Neural crest cell (in vitro differentiated cells): ENCODE measurements around the gene FMNL3. TPM values are rescaled to one million over a fixed set of nuclear protein-coding genes. Genes with fewer than 3 reads are reported as not detected.

Experiments used
- DNase-seq: peaks from one replicate; pipeline ENCODE4 v3.0.0; 2021; ENCODE audit warnings: low read depth, mixed read lengths, low spot score
- H3K27ac Mint-ChIP-seq: one replicate; pipeline ENCODE4 v1.8.0; 2021; ENCODE audit warnings: mild to moderate bottlenecking, mixed read lengths; ENCODE audit not compliant: unreplicated experiment
- H3K27me3 Mint-ChIP-seq: 2 replicates; pipeline ENCODE4 v1.8.0; 2021; ENCODE audit warnings: low read depth, mild to moderate bottlenecking, mixed read lengths
- H3K36me3 Mint-ChIP-seq: 2 replicates; pipeline ENCODE4 v1.8.0; 2021; ENCODE audit warnings: low read depth, mild to moderate bottlenecking, mixed read lengths
- H3K4me1 Mint-ChIP-seq: 2 replicates; pipeline ENCODE4 v1.8.0; 2021; ENCODE audit warnings: mixed read lengths
- H3K4me3 Mint-ChIP-seq: one replicate; pipeline ENCODE4 v1.8.0; 2021; ENCODE audit warnings: mild to moderate bottlenecking, mixed read lengths
- H3K9me3 Mint-ChIP-seq: 2 replicates; pipeline ENCODE4 v1.8.0; 2021; ENCODE audit warnings: mixed read lengths
- total RNA-seq: library from RNA; stranded (reverse); gene quantifications from 2 replicates; pipeline ENCODE4 v1.2.1, GENCODE V29; 2021
- TF ChIP-seq, protein P1 (sequence below): fragments of 200-600 bp; sonication (generic); conservative IDR thresholded peaks from 2 replicates; pipeline ENCODE4 v1.5.0; 2021; ENCODE audit warnings: antibody characterized with exemption, mild to moderate bottlenecking

Gene FMNL3
- total RNA-seq, 1 donor from 2014 or later, result 38.9 TPM

DNA sequence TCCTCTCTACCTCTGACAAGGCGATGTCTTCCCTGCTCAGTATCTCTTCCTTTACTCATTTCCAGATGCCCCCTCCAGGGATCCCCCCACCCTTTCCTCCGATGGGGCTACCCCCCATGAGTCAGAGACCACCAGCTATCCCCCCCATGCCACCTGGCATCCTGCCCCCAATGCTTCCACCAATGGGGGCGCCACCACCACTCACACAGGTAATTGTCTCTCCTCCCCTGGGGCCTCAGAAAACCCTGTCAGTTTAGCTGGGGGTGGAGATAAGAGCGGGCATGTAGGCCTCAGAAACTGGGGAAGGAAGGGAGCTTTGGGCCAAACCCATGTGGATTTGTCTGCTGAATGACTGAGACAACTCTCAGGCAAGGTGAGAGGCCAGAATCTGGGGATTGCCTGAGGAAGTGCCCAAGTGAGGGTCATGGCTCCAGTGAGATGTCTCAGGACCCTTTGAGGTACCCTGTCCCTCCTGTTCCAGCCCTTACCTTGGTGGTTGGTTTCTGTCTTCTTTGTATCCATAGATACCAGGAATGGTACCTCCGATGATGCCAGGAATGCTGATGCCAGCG is 75.8 kb downstream of the FMNL3 start:
- H3K4me1 Mint-ChIP-seq, result peaks cover 11% of the 10 kb centered on the region
- H3K27ac Mint-ChIP-seq, result no peak overlapping the region
- TF ChIP-seq, protein P1, sequence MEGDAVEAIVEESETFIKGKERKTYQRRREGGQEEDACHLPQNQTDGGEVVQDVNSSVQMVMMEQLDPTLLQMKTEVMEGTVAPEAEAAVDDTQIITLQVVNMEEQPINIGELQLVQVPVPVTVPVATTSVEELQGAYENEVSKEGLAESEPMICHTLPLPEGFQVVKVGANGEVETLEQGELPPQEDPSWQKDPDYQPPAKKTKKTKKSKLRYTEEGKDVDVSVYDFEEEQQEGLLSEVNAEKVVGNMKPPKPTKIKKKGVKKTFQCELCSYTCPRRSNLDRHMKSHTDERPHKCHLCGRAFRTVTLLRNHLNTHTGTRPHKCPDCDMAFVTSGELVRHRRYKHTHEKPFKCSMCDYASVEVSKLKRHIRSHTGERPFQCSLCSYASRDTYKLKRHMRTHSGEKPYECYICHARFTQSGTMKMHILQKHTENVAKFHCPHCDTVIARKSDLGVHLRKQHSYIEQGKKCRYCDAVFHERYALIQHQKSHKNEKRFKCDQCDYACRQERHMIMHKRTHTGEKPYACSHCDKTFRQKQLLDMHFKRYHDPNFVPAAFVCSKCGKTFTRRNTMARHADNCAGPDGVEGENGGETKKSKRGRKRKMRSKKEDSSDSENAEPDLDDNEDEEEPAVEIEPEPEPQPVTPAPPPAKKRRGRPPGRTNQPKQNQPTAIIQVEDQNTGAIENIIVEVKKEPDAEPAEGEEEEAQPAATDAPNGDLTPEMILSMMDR, result no peak
- H3K4me3 Mint-ChIP-seq, result no peak overlapping the region
- no peaks in the 10 kb centered on the region for H3K9me3 Mint-ChIP-seq
- H3K36me3 Mint-ChIP-seq, result no peaks in the 10 kb centered on the region
- no peak for DNase-seq
- no peaks in the 10 kb centered on the region for H3K27me3 Mint-ChIP-seq

DNA sequence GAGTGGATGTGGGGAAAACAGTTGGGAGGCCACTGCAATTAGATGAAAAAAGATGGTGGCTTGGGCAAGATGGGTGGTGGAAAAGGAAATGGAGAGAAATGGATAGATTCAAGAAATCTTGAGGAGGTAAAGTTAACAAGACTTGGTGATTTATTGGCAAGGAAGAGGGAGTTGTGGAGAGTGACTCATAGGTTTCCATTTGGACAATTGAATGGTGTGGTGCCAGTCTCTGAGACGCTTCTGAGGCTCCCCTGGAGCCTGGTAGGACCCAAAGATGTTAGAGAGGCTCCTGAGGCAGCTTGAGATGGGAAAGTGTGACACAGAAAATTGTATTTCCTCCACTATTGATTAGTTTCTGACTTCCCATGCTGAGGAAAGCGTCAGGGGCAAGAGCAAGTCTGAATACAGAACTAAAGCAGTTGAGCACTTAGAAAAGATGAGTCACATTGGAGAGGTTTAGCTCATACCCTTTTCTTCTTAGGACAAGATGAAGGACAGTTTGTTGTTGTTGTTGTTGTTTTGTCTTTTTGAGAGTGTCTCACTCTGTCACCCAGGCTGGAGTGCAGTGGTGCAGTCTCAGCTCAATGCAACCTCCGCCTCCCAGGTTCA is 79.3 kb downstream of the FMNL3 start:
- H3K9me3 Mint-ChIP-seq, result no peaks in the 10 kb centered on the region
- H3K27ac Mint-ChIP-seq, result no peak overlapping the region
- TF ChIP-seq, protein P1, result no peak
- no peak overlapping the region for H3K4me3 Mint-ChIP-seq
- H3K4me1 Mint-ChIP-seq, result peaks cover 10% of the 10 kb centered on the region
- no peaks in the 10 kb centered on the region for H3K36me3 Mint-ChIP-seq
- no peak for DNase-seq
- H3K27me3 Mint-ChIP-seq, result peaks cover 3% of the 10 kb centered on the region

DNA sequence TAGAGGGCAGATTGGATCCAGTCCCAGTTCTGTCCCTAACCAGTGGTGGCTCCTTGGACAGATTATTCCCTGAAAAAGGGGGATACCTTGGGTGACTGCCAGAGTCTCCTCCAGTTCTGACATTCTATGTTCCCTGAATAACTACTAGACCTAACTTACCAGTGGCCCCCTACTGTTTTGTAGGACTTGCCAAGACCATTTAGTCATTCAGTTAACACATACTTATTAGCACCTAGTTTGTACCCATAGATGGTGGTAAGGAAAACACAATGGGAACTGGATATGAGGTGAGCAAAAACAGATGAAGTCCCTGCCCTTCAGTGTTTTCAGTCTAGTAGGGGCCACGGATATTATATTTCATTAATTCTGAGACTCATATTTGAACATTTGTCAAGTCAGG is 80.4 kb downstream of the FMNL3 start:
- TF ChIP-seq, protein P1, result no peak
- no peak overlapping the region for H3K27ac Mint-ChIP-seq

DNA sequence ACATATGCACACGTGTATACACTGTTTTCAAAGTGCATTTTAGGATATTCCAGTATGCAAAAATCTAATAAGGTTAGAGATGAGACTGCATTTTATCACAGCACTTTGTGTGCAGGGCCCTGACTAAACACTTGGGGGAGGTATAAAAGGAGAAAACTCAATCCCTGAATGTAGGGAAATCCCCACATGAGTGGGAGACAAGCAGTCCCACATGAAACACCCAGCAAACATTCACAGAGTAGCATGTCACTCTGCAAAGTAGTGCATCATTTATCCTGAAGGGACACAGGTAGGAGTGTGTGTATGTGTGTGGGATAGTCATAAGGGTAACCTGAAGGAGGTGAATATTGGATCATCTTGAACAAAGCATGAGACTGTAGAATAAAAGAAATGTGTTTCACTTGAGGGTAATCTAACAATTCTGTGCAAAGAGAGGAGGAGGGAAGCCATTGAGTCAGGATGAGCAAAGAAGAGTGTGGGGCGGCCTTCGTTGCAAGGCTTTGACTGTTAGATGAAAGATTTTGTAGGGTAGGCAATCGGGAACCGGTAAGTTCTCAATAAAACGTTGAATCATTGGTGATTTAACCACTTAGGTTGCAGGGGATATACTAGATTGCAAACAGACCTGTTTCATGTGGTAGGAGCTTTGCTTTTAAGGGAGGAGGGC is 80.9 kb downstream of the FMNL3 start:
- no peak for DNase-seq
- Mint-ChIP-seq H3K27ac (no peak overlapping the region), H3K4me1 (peaks cover 21% of the 10 kb centered on the region), H3K27me3 (peaks cover 3% of the 10 kb centered on the region), H3K4me3 (no peak overlapping the region), H3K9me3 (no peaks in the 10 kb centered on the region), H3K36me3 (no peaks in the 10 kb centered on the region)
- TF ChIP-seq, protein P1, result no peak

More for the DNA sequence above, 80.4 kb downstream of the FMNL3 start:
- DNase-seq, result no peak
- peaks cover 3% of the 10 kb centered on the region for H3K27me3 Mint-ChIP-seq
- H3K4me1 Mint-ChIP-seq, result peaks cover 16% of the 10 kb centered on the region
- H3K36me3 Mint-ChIP-seq, result no peaks in the 10 kb centered on the region
- no peaks in the 10 kb centered on the region for H3K9me3 Mint-ChIP-seq
- no peak overlapping the region for H3K4me3 Mint-ChIP-seq

DNA sequence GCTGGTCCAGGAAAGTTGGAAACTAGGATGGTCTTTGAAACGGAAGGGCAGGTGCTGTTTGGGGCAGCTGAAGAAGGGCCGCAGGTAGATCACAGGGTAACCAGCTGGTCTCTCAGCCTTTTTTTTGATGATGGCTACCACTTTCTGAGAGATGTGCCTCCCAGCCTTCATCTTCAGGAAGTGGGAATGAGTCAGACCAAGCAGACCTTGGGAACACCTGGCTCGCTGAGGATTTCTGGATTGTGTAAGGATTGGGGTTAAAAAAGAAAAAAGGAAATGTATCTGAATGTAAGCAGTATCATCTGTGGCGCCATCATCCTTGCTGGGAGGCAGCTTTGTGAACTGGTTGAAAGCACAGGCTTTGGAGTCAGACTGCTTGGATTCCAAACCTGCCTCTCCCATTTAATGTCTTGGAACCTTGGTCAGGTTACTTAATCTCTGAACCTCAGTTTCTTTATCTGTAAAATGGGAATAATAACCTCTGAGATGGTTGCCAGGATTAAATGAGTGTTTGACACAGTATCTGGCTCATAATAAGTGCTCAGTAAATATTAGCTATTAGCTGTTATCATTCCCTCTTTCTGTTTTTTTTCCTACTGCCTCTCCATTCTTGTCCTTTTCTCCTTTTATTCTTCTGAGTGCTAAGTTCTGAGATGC is 82.2 kb downstream of the FMNL3 start:
- Mint-ChIP-seq H3K36me3 (no peaks in the 10 kb centered on the region), H3K4me1 (peaks cover 20% of the 10 kb centered on the region), H3K27me3 (peaks cover 3% of the 10 kb centered on the region), H3K4me3 (no peak overlapping the region), H3K27ac (no peak overlapping the region), H3K9me3 (no peaks in the 10 kb centered on the region)
- DNase-seq, result no peak
- TF ChIP-seq, protein P1, result no peak
